LNCaP clone FGC (cell line): ENCODE measurements around the gene ALS2.

ENCODE experiments used
- DNase-seq: peaks from one replicate; pipeline ENCODE4 v3.0.0-alpha.2; 2011; ENCODE audit warnings: low read depth
- H3K4me3 ChIP-seq: 2 replicates; pipeline ENCODE4 v1.5.1; 2011; ENCODE audit warnings: mild to moderate bottlenecking, low read depth, low read length, control low read depth
- CTCF ChIP-seq: IDR thresholded peaks from 2 replicates; pipeline ENCODE4 v1.5.1; 2012; ENCODE audit warnings: mild to moderate bottlenecking; ENCODE audit not compliant: control insufficient read depth, insufficient read depth; ENCODE audit errors: extremely low read depth

Gene ALS2

GRCh38 chr2:201656740-201657139 lies 124.0 kb downstream of the ALS2 start:
- TF ChIP-seq CTCF: no peak
- no peak for DNase-seq
- no peak overlapping the region for H3K4me3 ChIP-seq

GRCh38 chr2:201656102-201656501 lies 124.6 kb downstream of the ALS2 start:
- DNase-seq: no peak
- H3K4me3 ChIP-seq: no peak overlapping the region
- no peak for TF ChIP-seq CTCF

- TF ChIP-seq CTCF: no peak
- no peak for DNase-seq
Measured at GRCh38 chr2:201654616-201655384, 125.9 kb downstream of the ALS2 start.

DNA sequence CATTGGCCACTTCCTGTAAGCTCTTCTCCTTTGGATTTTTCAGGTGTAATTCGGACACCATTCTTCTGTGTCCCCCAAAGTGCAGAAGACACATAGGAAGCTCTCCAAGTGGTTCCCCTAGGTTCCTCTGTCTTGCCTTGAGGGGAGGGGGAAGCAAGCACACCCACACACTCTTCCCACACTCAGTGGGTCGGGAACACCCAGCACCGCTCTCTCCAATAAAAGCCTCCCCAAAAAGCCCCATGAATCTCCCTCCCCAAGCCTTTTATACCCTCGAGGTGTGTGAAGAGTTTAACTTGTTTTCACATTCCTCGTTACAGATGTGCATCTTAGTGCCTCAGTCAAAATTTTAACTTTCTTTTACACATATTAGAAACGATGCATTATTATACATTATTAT lies 127.5 kb downstream of the ALS2 start:
- no peak for TF ChIP-seq CTCF
- H3K4me3 ChIP-seq: no peak overlapping the region
- no peak for DNase-seq

More at GRCh38 chr2:201654616-201655384, 125.9 kb downstream of the ALS2 start:
- H3K4me3 ChIP-seq: no peak overlapping the region
